K562 (cell line): ENCODE data around the gene PLEKHA6.

Experiments
- BDP1 ChIP-seq: IDR thresholded peaks from 3 replicates; pipeline ENCODE4 v1.6.1; 2011; ENCODE audit not compliant: insufficient read length, insufficient read depth
- CREB1 ChIP-seq, 2 experiments: sonication (generic) in 1 of 2; formaldehyde crosslinking in 1 of 2; IDR thresholded peaks; 2 replicates each; pipeline versions ENCODE4 v1.6.1 to v1.8.0; 2012 to 2022; ENCODE audit warnings: inconsistent platforms in 1 of 2, mild to moderate bottlenecking in 1 of 2, missing genetic modification reagents in 1 of 2, moderate library complexity in 1 of 2
- HCFC1 ChIP-seq: IDR thresholded peaks from 2 replicates; pipeline ENCODE4 v1.6.1; 2012; ENCODE audit warnings: low read depth, low read length, improper control_type of control experiment
- HDAC2 ChIP-seq: fragments of 450-650 bp; IDR thresholded peaks from 2 replicates; pipeline ENCODE4 v1.6.1; 2016; ENCODE audit warnings: mild to moderate bottlenecking
- NFIC ChIP-seq: fragments of 450-650 bp; IDR thresholded peaks from 2 replicates; pipeline ENCODE4 v1.6.1; 2017; ENCODE audit warnings: mild to moderate bottlenecking, inconsistent platforms
- PHF20 ChIP-seq: fragments of 450-650 bp; IDR thresholded peaks from 2 replicates; pipeline ENCODE4 v1.6.1; 2018; ENCODE audit not compliant: partially characterized antibody
- RBBP5 ChIP-seq: fragments of 200-600 bp; sonication (generic); IDR thresholded peaks from 2 replicates; pipeline ENCODE4 v1.6.1; 2012; ENCODE audit warnings: borderline replicate concordance, mild to moderate bottlenecking, low read length, control low read depth, inconsistent platforms; ENCODE audit not compliant: insufficient read depth, poor library complexity, severe bottlenecking
- RBM25 ChIP-seq: fragments of 200-400 bp; formaldehyde crosslinking; IDR thresholded peaks from 2 replicates; pipeline ENCODE4 v1.6.1; 2018; ENCODE audit warnings: low read length, low read depth, moderate library complexity; ENCODE audit not compliant: severe bottlenecking
- RFX5 ChIP-seq: IDR thresholded peaks from 2 replicates; pipeline ENCODE4 v1.6.1; 2011; ENCODE audit warnings: low read depth, mild to moderate bottlenecking, improper control_type of control experiment, low read length
- ZC3H8 ChIP-seq: fragments of 450-650 bp; IDR thresholded peaks from 2 replicates; pipeline ENCODE4 v1.6.1; 2017
- TF ChIP-seq, protein P1 (sequence below), 3 experiments: IDR thresholded peaks in 2 of 3; conservative IDR thresholded peaks in 1 of 3; 2 replicates each; pipeline ENCODE4 v1.5.1; 2011 to 2012; ENCODE audit warnings: low read length in 3 of 3, mild to moderate bottlenecking in 3 of 3, control low read depth in 2 of 3, improper control_type of control experiment in 1 of 3, inconsistent platforms in 1 of 3, low read depth in 1 of 3, mixed read lengths in 1 of 3, moderate library complexity in 1 of 3; ENCODE audit not compliant: insufficient read depth in 2 of 3
- TF ChIP-seq, protein P2 (sequence below): fragments of 450-650 bp; formaldehyde crosslinking; IDR thresholded peaks from 2 replicates; pipeline ENCODE4 v1.4.0; 2020; ENCODE audit warnings: mild to moderate bottlenecking, mixed read lengths

DNA sequence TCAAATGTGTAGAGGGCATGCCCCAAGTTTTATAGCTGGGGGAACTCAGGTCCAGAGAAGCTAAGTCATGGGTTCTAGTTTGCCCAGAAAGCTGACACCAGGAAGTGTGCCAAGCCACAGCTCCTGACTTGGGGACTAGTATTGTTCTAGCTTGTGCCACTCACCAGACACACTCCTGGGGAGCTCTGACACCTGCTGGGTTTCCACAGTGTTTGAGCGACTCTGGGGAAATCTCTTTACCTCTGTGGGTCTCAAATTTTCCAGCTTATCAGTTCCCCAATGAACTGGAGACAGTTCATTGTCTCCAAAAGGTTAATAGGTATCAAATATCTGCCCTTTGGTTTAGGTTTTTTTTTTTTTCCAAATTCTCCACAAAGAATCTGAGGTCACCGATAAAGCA is 167.7 kb downstream of the PLEKHA6 start:
- TF ChIP-seq HDAC2 (no peak), RBM25 (no peak), CREB1 (IDR thresholded peaks at IDR 0.05) (no peak), CREB1 (CRISPR knock-in tag; IDR thresholded peaks at IDR 0.05) (no peak), BDP1 (no peak), HCFC1 (no peak), RFX5 (no peak), RBBP5 (no peak), NFIC (no peak), ZC3H8 (no peak), PHF20 (no peak)
- TF ChIP-seq, protein P1, sequence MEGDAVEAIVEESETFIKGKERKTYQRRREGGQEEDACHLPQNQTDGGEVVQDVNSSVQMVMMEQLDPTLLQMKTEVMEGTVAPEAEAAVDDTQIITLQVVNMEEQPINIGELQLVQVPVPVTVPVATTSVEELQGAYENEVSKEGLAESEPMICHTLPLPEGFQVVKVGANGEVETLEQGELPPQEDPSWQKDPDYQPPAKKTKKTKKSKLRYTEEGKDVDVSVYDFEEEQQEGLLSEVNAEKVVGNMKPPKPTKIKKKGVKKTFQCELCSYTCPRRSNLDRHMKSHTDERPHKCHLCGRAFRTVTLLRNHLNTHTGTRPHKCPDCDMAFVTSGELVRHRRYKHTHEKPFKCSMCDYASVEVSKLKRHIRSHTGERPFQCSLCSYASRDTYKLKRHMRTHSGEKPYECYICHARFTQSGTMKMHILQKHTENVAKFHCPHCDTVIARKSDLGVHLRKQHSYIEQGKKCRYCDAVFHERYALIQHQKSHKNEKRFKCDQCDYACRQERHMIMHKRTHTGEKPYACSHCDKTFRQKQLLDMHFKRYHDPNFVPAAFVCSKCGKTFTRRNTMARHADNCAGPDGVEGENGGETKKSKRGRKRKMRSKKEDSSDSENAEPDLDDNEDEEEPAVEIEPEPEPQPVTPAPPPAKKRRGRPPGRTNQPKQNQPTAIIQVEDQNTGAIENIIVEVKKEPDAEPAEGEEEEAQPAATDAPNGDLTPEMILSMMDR (IDR thresholded peaks at IDR 0.05 in 2 of 3, conservative IDR thresholded peaks at IDR 0.05 in 1 of 3; ENCODE audit: insufficient read depth in 2 of 3, low read depth in 1 of 3, low read length in 3 of 3), result no peak
- TF ChIP-seq, protein P2, sequence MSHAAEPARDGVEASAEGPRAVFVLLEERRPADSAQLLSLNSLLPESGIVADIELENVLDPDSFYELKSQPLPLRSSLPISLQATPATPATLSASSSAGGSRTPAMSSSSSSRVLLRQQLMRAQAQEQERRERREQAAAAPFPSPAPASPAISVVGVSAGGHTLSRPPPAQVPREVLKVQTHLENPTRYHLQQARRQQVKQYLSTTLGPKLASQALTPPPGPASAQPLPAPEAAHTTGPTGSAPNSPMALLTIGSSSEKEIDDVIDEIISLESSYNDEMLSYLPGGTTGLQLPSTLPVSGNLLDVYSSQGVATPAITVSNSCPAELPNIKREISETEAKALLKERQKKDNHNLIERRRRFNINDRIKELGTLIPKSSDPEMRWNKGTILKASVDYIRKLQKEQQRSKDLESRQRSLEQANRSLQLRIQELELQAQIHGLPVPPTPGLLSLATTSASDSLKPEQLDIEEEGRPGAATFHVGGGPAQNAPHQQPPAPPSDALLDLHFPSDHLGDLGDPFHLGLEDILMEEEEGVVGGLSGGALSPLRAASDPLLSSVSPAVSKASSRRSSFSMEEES (CRISPR knock-in tag), result no peak
